HCT116 (cell line): ENCODE results near the gene ARHGAP28. TPM values are rescaled to one million over a fixed set of nuclear protein-coding genes. Genes with fewer than 3 reads are reported as not detected.

Experiments
- ATAC-seq: fragments of 200-7000 bp; cut with Tn5 transposase; 2 replicates; pipeline ENCODE4 v1.9.1; 2020; ENCODE audit warnings: mild to moderate bottlenecking, moderate library complexity
- BruUV-seq: library from RNA; stranded (reverse); fragments of 400-500 nt; replicated peaks from 2 replicates; lab custom pipeline; 2021; lab: Mats Ljungman, UMichigan
- CTCF ChIA-PET: fragments of 300-600 bp; sonication (Branson Sonifier 250); formaldehyde crosslinking; loops from one replicate; lab custom pipeline; 2021; ENCODE audit warnings: antibody characterized with exemption; lab: Charles Lee
- POLR2A ChIA-PET: fragments of 300-600, 350-600 bp; sonication (Branson Sonifier 250); formaldehyde crosslinking; loops from one replicate; lab custom pipeline; 2021; ENCODE audit warnings: antibody characterized with exemption; lab: Charles Lee
- RAD21 ChIA-PET, 2 experiments: fragments of 300-600 bp; sonication (Branson Sonifier 250); formaldehyde crosslinking; loops; one replicate each; lab custom pipeline; 2023; ENCODE audit warnings: low total read pairs in 2 of 2; ENCODE audit not compliant: uncharacterized antibody in 2 of 2, unreplicated experiment in 2 of 2, low non-redundant PET in 1 of 2; lab: Charles Lee
- DNase-seq: peaks from one replicate; pipeline ENCODE4 v3.0.0-alpha.2; 2010; ENCODE audit warnings: low read depth, low spot score
- H2AFZ ChIP-seq: fragments of 200-600 bp; shearing (Covaris generic), sonication (generic); 2 replicates; pipeline ENCODE4 v1.6.1; 2017; ENCODE audit warnings: low read depth, mixed run types, mixed read lengths, antibody characterized with exemption, low read length; ENCODE audit not compliant: poor library complexity, severe bottlenecking
- H3K27ac ChIP-seq: 2 replicates; pipeline ENCODE4 v1.5.1; 2012; ENCODE audit warnings: low read depth, low read length
- H3K27me3 ChIP-seq: fragments of 200-600 bp; sonication (generic); 2 replicates; pipeline ENCODE4 v1.6.1; 2016; ENCODE audit warnings: mixed run types, low read length, mixed read lengths; ENCODE audit not compliant: insufficient read depth
- H3K36me3 ChIP-seq, 2 experiments: fragments of 200-500 bp in 1 of 2; fragments of 200-600 bp in 1 of 2; sonication (Bioruptor generic) in 1 of 2; sonication (generic) in 1 of 2; 2 replicates each; pipeline versions ENCODE4 v1.5.1 to v1.6.1; 2014 to 2016; ENCODE audit warnings: low read length in 2 of 2, inconsistent platforms in 1 of 2, mixed read lengths in 1 of 2, mixed run types in 1 of 2; ENCODE audit not compliant: insufficient read depth in 2 of 2, control insufficient read depth in 1 of 2
- H3K4me1 ChIP-seq, 2 experiments: fragments of 200-600 bp in 1 of 2; sonication (generic) in 1 of 2; 2 replicates each; pipeline versions ENCODE4 v1.5.1 to v1.6.1; 2012 to 2017; ENCODE audit warnings: low read length in 2 of 2, inconsistent platforms in 1 of 2, mild to moderate bottlenecking in 1 of 2, mixed read lengths in 1 of 2, mixed run types in 1 of 2, moderate library complexity in 1 of 2; ENCODE audit not compliant: insufficient read depth in 2 of 2, control insufficient read depth in 1 of 2
- H3K4me2 ChIP-seq: fragments of 200-600 bp; sonication (generic); 2 replicates; pipeline ENCODE4 v1.6.1; 2017; ENCODE audit warnings: mixed run types, low read length, mixed read lengths
- H3K4me3 ChIP-seq, 2 experiments: fragments of 200-600 bp in 1 of 2; sonication (generic) in 1 of 2; replicated peaks in 1 of 2; 2 replicates each; pipeline ENCODE4 v1.5.1; 2011 to 2016; ENCODE audit warnings: low read length in 2 of 2, control low read depth in 1 of 2, low read depth in 1 of 2, mild to moderate bottlenecking in 1 of 2, mixed read lengths in 1 of 2, mixed run types in 1 of 2
- H3K79me2 ChIP-seq: fragments of 200-600 bp; sonication (generic); 2 replicates; pipeline ENCODE4 v1.6.1; 2017; ENCODE audit warnings: mild to moderate bottlenecking, mixed run types, low read length, moderate library complexity, mixed read lengths; ENCODE audit not compliant: insufficient read depth
- H3K9ac ChIP-seq: fragments of 200-600 bp; sonication (generic); 2 replicates; pipeline ENCODE4 v1.6.1; 2016; ENCODE audit warnings: low read length, mixed read lengths
- H3K9me2 ChIP-seq: fragments of 200-600 bp; sonication (generic), shearing (Covaris generic); 2 replicates; pipeline ENCODE4 v1.6.1; 2017; ENCODE audit warnings: mixed run types, mild to moderate bottlenecking, moderate library complexity; ENCODE audit not compliant: insufficient read depth
- H3K9me3 ChIP-seq, 2 experiments: fragments of 200-500 bp in 1 of 2; fragments of 200-600 bp in 1 of 2; sonication (Bioruptor generic) in 1 of 2; sonication (generic) in 1 of 2; 2 replicates each; pipeline ENCODE4 v1.6.1; 2014 to 2017; ENCODE audit warnings: low read length in 2 of 2, mixed read lengths in 2 of 2, inconsistent platforms in 1 of 2, low read depth in 1 of 2, mild to moderate bottlenecking in 1 of 2, mixed run types in 1 of 2, moderate library complexity in 1 of 2; ENCODE audit not compliant: control insufficient read depth in 1 of 2, insufficient read depth in 1 of 2
- H4K20me1 ChIP-seq: fragments of 200-600 bp; sonication (generic), shearing (Covaris generic); 2 replicates; pipeline ENCODE4 v1.6.1; 2017; ENCODE audit warnings: mixed run types, mild to moderate bottlenecking, moderate library complexity; ENCODE audit not compliant: insufficient read depth
- CEBPB ChIP-seq: IDR thresholded peaks from 2 replicates; pipeline ENCODE4 v1.6.1; 2012; ENCODE audit warnings: low read depth
- EGR1 ChIP-seq: IDR thresholded peaks from 2 replicates; pipeline ENCODE4 v1.6.1; 2012; ENCODE audit warnings: low read depth
- ELF1 ChIP-seq: IDR thresholded peaks from 2 replicates; pipeline ENCODE4 v1.6.1; 2012; ENCODE audit warnings: low read depth, borderline replicate concordance
- EZH2phosphoT487 ChIP-seq: fragments of 200-600 bp; IDR thresholded peaks from 2 replicates; pipeline ENCODE4 v1.6.1; 2018; ENCODE audit warnings: antibody characterized with exemption, borderline replicate concordance
- FOSL1 ChIP-seq: IDR thresholded peaks from 2 replicates; pipeline ENCODE4 v1.6.1; 2012; ENCODE audit warnings: low read depth
- JUND ChIP-seq: IDR thresholded peaks from 2 replicates; pipeline ENCODE4 v1.6.1; 2012
- POLR2A ChIP-seq: IDR thresholded peaks from 2 replicates; pipeline ENCODE4 v1.7.0; 2011; ENCODE audit warnings: borderline replicate concordance; ENCODE audit not compliant: insufficient read depth, insufficient read length; ENCODE audit errors: extremely low read depth
- POLR2AphosphoS5 ChIP-seq: IDR thresholded peaks from 2 replicates; pipeline ENCODE4 v1.6.1; 2011; ENCODE audit warnings: mild to moderate bottlenecking, low read depth, low read length, moderate library complexity
- RAD21 ChIP-seq: IDR thresholded peaks from 2 replicates; pipeline ENCODE4 v1.6.1; 2012; ENCODE audit warnings: low read depth, mild to moderate bottlenecking
- SIN3A ChIP-seq: IDR thresholded peaks from 2 replicates; pipeline ENCODE4 v1.6.1; 2012; ENCODE audit warnings: low read depth
- SP1 ChIP-seq: IDR thresholded peaks from 2 replicates; pipeline ENCODE4 v1.6.1; 2012; ENCODE audit warnings: low read depth
- SRF ChIP-seq: IDR thresholded peaks from 2 replicates; pipeline ENCODE4 v1.6.1; 2012; ENCODE audit warnings: low read depth
- TCF7L2 ChIP-seq: IDR thresholded peaks from 2 replicates; pipeline ENCODE4 v1.7.0; 2011; ENCODE audit warnings: borderline replicate concordance, inconsistent platforms; ENCODE audit not compliant: insufficient read depth, insufficient read length; ENCODE audit errors: extremely low read depth
- YY1 ChIP-seq: IDR thresholded peaks from 2 replicates; pipeline ENCODE4 v1.6.1; 2011; ENCODE audit warnings: low read length, low read depth, moderate library complexity, mild to moderate bottlenecking; ENCODE audit not compliant: insufficient replicate concordance; ENCODE audit errors: extremely low read depth
- ZFX ChIP-seq: fragments of 450-650 bp; IDR thresholded peaks from 2 replicates; pipeline ENCODE4 v1.6.1; 2017
- intact Hi-C: fragments of 100-400 bp; cut with micrococcal nuclease; formaldehyde crosslinking; loops from 2 replicates; pipeline ENCODE4 v1.10.0; 2022
- total RNA-seq: library from RNA; stranded (reverse); gene quantifications from one replicate; pipeline ENCODE4 v1.2.1, GENCODE V29; 2021; ENCODE audit not compliant: unreplicated experiment
- TF ChIP-seq, protein P1 (sequence below): IDR thresholded peaks from 2 replicates; pipeline ENCODE4 v1.6.1; 2012

The ARHGAP28 gene
- total RNA-seq, 1 experiment from 2014 or later: not detected

DNA sequence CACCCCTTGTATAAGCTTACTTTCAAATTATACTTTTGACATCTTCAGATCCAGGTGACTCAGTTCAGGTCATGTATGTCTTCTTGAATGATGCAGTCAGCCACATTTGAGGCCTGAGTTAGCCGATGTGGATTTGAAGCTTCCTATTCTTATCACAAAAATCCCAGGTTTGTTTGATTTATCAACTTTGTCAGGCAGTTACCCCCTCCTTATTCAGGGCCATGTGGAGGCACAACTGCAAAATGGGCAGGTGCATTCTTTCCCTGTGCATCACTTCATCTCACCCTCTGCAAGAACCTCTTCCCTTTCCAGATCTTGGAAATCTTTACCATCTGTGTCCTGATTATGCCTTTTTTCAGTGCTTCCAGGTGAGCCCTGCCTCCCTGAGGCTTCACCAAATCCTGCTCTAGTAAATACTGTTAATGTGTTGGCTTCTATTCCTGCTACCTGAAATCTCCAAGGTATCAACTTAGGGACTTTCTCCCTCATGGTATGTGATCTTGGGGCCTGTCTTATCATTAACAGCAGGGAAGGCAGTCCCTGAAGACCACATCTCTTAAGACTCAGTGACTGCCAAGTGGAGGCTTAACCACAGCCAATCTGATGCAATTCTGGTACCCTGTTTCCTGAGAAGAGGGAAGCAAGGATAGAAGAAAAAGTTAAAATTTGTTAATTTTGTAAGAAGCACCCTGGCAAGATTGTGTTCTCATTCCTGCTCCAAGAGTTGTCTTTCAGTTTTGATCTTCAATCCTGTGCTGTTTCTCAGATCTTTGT lies 9.4 kb upstream of the ARHGAP28 start:
- no peaks in the 10 kb centered on the region for H3K9me2 ChIP-seq
- POLR2A ChIA-PET: no interaction called here
- DNase-seq: no peak
- RAD21 ChIA-PET: no interaction called here
- intact Hi-C loops: no loop called here
- no peaks in the 10 kb centered on the region for H3K36me3 ChIP-seq
- TF ChIP-seq CEBPB: no peak
- TF ChIP-seq, protein P1, sequence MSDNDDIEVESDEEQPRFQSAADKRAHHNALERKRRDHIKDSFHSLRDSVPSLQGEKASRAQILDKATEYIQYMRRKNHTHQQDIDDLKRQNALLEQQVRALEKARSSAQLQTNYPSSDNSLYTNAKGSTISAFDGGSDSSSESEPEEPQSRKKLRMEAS: no peak
- TF ChIP-seq FOSL1: no peak
- TF ChIP-seq SP1: no peak
- no peak for TF ChIP-seq POLR2AphosphoS5
- no peak for TF ChIP-seq ELF1
- no peak for TF ChIP-seq EGR1
- no peak for TF ChIP-seq SIN3A
- TF ChIP-seq ZFX: no peak
- TF ChIP-seq YY1: no peak
- no peak for TF ChIP-seq EZH2phosphoT487
- TF ChIP-seq TCF7L2: no peak
- TF ChIP-seq JUND: no peak
- TF ChIP-seq RAD21: no peak
- TF ChIP-seq POLR2A: no peak
- no peak for TF ChIP-seq SRF
- no peaks in the 10 kb centered on the region for H3K27me3 ChIP-seq
- H4K20me1 ChIP-seq: no peaks in the 10 kb centered on the region
- no peak overlapping the region for H3K27ac ChIP-seq
- peaks cover 16 to 42% of the 10 kb centered on the region in 2 experiments; a peak in 2 of 4 replicates for H3K9me3 ChIP-seq
- no TSS peak for BruUV-seq
- no peak for ATAC-seq
- no peak overlapping the region for H3K4me3 ChIP-seq
- no peaks in the 10 kb centered on the region for H3K4me1 ChIP-seq
- no peak overlapping the region for H3K9ac ChIP-seq
- no peak overlapping the region for H2AFZ ChIP-seq
- H3K79me2 ChIP-seq: no peaks in the 10 kb centered on the region
- CTCF ChIA-PET: no interaction called here
- no peak overlapping the region for H3K4me2 ChIP-seq
